Ovary (tissue), 9 donors: Measurements from ENCODE around the gene FSTL1. TPM values are rescaled to one million over a fixed set of nuclear protein-coding genes. Genes with fewer than 3 reads are reported as not detected.

Source experiments
- DNase-seq, 5 donors: peaks; one replicate each; pipeline ENCODE4 v3.0.0-alpha.2; 2019 to 2020
- H3K27ac ChIP-seq, 2 donors: fragments of 200-600 bp; one replicate each; pipeline versions ENCODE4 v1.5.1 to v1.8.0; 2019 to 2022
- H3K27me3 ChIP-seq: fragments of 200-600 bp; one replicate; pipeline ENCODE4 v1.8.0; 2022
- H3K36me3 ChIP-seq: fragments of 200-600 bp; sonication (generic); one replicate; pipeline ENCODE4 v1.5.1; 2019
- H3K4me1 ChIP-seq: one replicate; pipeline ENCODE4 v1.8.1; 2013; ENCODE audit warnings: mild to moderate bottlenecking, moderate library complexity; ENCODE audit not compliant: insufficient read depth
- H3K4me3 ChIP-seq: fragments of 200-600 bp; sonication (generic); one replicate; pipeline ENCODE4 v1.5.1; 2017
- H3K9me3 ChIP-seq, 2 donors: fragments of 200-600 bp in 1 of 2; sonication (generic) in 1 of 2; one replicate each; pipeline versions ENCODE4 v1.5.1 to v1.8.1; 2013 to 2019; ENCODE audit warnings: mild to moderate bottlenecking in 1 of 2, moderate library complexity in 1 of 2
- CTCF ChIP-seq, 3 donors: fragments of 450-650 bp in 2 of 3; fragments of 200-600 bp in 1 of 3; IDR thresholded peaks; one replicate each; pipeline versions ENCODE4 v1.5.1 to v1.8.0; 2016 to 2022; ENCODE audit warnings: antibody characterized with exemption in 3 of 3, mild to moderate bottlenecking in 1 of 3
- EP300 ChIP-seq: sonication (generic); formaldehyde crosslinking; IDR thresholded peaks from one replicate; pipeline ENCODE4 v1.6.1; 2017; ENCODE audit warnings: antibody characterized with exemption
- POLR2A ChIP-seq: fragments of 450-650 bp; IDR thresholded peaks from one replicate; pipeline ENCODE4 v1.6.1; 2017; ENCODE audit warnings: antibody characterized with exemption, mild to moderate bottlenecking, moderate library complexity
- WGBS, 3 donors: extraction: QIAGEN DNeasy Blood & Tissue Kit in 1 of 3; methylation state at CpG; one replicate each; pipeline versions ENCODE4 v1.1.5 to v1.1.7; 2013 to 2017; 5-methylcytosine and 5-hydroxymethylcytosine counted together
- intact Hi-C, 4 donors: fragments of 100-400 bp; cut with DNase I; formaldehyde crosslinking; loops; one replicate each; pipeline versions ENCODE4 v1.11.0 to v1.15.1; 2022 to 2023
- polyA plus RNA-seq, 2 donors: library from polyadenylated mRNA; stranded (reverse); fragments of 200-250 nt in 1 of 2; fragments of 350-450 nt in 1 of 2; fragmentation: Illumina TruSeq in 1 of 2; extraction: RNeasy Lipid Tissue Mini Kit (QIAGEN cat#74804) in 1 of 2; gene quantifications; one replicate each; pipeline ENCODE4 v1.2.3, GENCODE V29; 2013 to 2014
- total RNA-seq, 7 donors: library from RNA; depleted of rRNA in 2 of 7; stranded (reverse); fragments of >200 nt in 2 of 7; fragmentation: NEBNext Ultra II Directional in 3 of 7; extraction: Animal tissue kit (Norgen Biotek cat#: 25700) in 3 of 7; gene quantifications; one replicate each; pipeline versions ENCODE4 v1.1.0 to v1.2.4, GENCODE V29; 2016 to 2023
- donor health status: DM: no; HTN: no; CAD: no; lungs with moderate emphysema.
- donor health status: DM: no; HTN: no; CAD: no.
- donor health status: Bipolar disorder and iron deficiency.
- donor health status: DM: yes; HTN: yes; CAD: no.
- donor health status: DM: no; HTN: no; CAD: no.
- donor health status: DM: yes; HTN: yes; CAD: no.

The FSTL1 gene
- total and polyA plus RNA-seq, 9 donors: 98.0 to 357 (median 204) TPM

- H3K27ac ChIP-seq: peak overlapping the region in 1 of 2 donors; percentile 29
- H3K9me3 ChIP-seq: no peaks in the 10 kb centered on the region
- H3K4me3 ChIP-seq: no peak overlapping the region
- H3K36me3 ChIP-seq: no peaks in the 10 kb centered on the region
- intact Hi-C loops: no loop called here
- TF ChIP-seq POLR2A (no peak), EP300 (no peak), CTCF (IDR thresholded peaks at IDR 0.05) (no peak)
- DNase-seq: no peak
- WGBS, 3 donors: 88 to 96% (median 94%) methylated on average over 4 of the region's 4 CpGs
- H3K27me3 ChIP-seq: no peaks in the 10 kb centered on the region
- H3K4me1 ChIP-seq: peaks cover 30% of the 10 kb centered on the region
Observed at GRCh38 chr3:120438216-120438615, 12.6 kb downstream of the FSTL1 start.

- Histone ChIP-seq H3K4me3 (no peak overlapping the region), H3K27ac (no peak overlapping the region), H3K9me3 (no peaks in the 10 kb centered on the region), H3K4me1 (peaks cover 31% of the 10 kb centered on the region), H3K36me3 (no peaks in the 10 kb centered on the region), H3K27me3 (no peaks in the 10 kb centered on the region)
- intact Hi-C loops: no loop called here
- no peak for DNase-seq
- 84 to 93% (median 86%) methylated on average over 2 of the region's 2 CpGs for WGBS, 3 donors
- TF ChIP-seq POLR2A: no peak
- TF ChIP-seq CTCF (IDR thresholded peaks at IDR 0.05): no peak
- no peak for TF ChIP-seq EP300
Observed at GRCh38 chr3:120437559-120437958, 13.2 kb downstream of the FSTL1 start.

GRCh38 chr3:120436523-120437050, 14.2 kb downstream of the FSTL1 start:
- Histone ChIP-seq H3K4me1 (peaks cover 35% of the 10 kb centered on the region), H3K27me3 (no peaks in the 10 kb centered on the region), H3K36me3 (no peaks in the 10 kb centered on the region), H3K4me3 (no peak overlapping the region), H3K27ac (no peak overlapping the region), H3K9me3 (no peaks in the 10 kb centered on the region)
- DNase-seq: no peak
- intact Hi-C loops: no loop called here
- TF ChIP-seq POLR2A: no peak
- TF ChIP-seq EP300: no peak
- TF ChIP-seq CTCF (IDR thresholded peaks at IDR 0.05): no peak
- WGBS, 3 donors: 86 to 90% (median 89%) methylated on average over 4 of the region's 4 CpGs

- no peaks in the 10 kb centered on the region for H3K36me3 ChIP-seq
- peaks cover 37% of the 10 kb centered on the region for H3K4me1 ChIP-seq
- intact Hi-C loops: no loop called here
- TF ChIP-seq CTCF (IDR thresholded peaks at IDR 0.05) (no peak), POLR2A (no peak), EP300 (no peak)
- no peak overlapping the region for H3K4me3 ChIP-seq
- no peak for DNase-seq
- no peaks in the 10 kb centered on the region for H3K27me3 ChIP-seq
- no peak overlapping the region for H3K27ac ChIP-seq
- no peaks in the 10 kb centered on the region for H3K9me3 ChIP-seq
- WGBS, 3 donors: 58 to 67% (median 63%) methylated on average over 4 of the region's 4 CpGs
Observed at GRCh38 chr3:120435621-120436020, 15.2 kb downstream of the FSTL1 start.
